ENCODE measurements around the gene STX18.
"Not testable (repeated sequence)": the region's sequence is repeated elsewhere in the genome, so short reads cannot be mapped to it uniquely, and the experiment has no call there.

Gene STX18

DNA sequence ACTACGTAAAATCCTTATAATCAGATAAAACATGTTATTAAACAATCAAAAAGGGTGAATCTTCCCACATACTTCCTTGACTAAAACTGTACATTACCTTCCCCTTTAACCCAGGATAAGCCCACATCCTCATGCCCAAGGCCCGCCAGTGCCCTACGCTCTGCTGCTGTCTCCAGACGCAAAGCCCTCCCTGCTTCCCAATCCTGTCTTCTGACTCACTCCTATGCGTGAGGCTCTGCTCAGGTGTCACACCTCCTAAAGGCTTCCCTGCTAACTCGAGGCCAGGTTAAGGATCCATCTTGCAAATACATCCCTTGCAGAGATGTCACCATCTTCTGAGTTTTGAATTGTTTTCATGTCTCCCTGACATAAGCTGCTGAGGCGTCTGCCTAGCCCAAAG lies 61.6 kb downstream of the STX18 start:
- no peak for DNase-seq

- DNase-seq, result no peak
Observed at GRCh38 chr4:4479366-4479765, 62.5 kb downstream of the STX18 start.

GRCh38 chr4:4477796-4478195 lies 64.1 kb downstream of the STX18 start:
- no peak for DNase-seq

GRCh38 chr4:4477391-4477790 lies 64.5 kb downstream of the STX18 start:
- no peak for DNase-seq

GRCh38 chr4:4474476-4474875 lies 67.4 kb downstream of the STX18 start:
- no peak for DNase-seq

DNA sequence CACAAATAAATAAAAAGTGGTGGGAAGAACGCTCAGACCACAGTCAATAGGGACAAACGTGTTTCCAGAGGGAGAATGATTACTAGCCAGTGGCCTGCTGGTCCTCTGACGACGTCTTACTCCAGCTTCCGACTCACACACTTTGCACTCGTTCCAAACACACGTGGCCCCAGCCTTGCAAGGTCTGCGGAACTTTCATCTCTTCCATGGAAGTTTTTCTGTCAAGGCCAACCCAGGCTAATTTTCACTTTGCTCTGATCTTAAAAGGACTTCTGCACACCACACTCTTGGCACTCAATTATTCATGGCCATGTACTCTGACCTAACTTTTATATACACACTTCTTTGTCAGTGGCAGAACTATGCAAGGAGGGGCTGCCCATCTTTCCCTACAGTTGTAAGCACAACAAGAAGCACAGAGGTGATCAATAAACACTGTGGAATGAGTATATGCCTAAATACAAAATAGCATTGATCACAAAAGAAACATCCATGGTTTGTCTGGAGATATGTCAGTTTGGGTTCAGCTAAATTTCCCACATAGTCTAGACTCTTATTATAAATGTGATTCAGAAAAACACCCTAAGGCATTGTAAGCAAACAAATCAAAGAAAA lies 69.4 kb downstream of the STX18 start:
- no peak for DNase-seq

GRCh38 chr4:4471195-4471594 lies 70.7 kb downstream of the STX18 start:
- DNase-seq, result no peak

DNA sequence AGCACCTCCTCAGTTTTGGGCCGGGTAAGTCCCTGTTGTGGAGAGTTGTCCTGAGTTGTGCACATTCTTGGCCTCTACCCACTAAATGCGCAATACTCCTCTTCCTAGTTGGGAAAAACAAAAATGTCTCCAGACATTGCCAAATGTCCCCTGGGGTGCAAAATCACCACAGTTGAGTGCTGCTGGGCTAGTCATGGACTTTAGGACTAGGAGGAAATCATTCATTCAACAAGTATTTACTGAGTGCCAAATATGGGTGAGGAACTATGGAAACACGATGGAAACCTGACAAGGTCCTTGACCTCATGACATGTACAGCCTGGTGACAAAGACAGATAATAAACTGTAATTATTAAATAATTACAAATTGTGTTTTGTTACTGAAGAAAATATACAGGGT lies 71.6 kb downstream of the STX18 start:
- DNase-seq, result no peak

DNA sequence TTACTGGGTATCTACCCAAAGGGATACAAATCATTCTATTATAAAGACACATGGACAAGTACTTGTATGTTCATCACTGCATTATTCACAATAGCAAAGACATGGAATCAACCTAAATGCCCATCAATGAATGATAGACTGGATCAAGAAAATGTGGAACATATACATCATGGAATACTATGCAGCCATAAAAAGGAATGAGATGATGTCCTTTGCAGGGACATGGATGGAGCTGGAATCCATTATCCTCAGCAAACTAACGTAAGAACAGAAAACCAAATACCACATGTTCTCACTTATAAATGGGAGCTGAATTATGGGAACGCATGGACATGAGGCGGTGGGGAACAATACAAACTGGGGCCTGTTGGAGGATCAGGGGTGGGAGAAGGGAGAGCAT lies 76.6 kb downstream of the STX18 start:
- not testable (repeated sequence) for DNase-seq

- no peak for DNase-seq
Observed at GRCh38 chr4:4462970-4463369, 78.9 kb downstream of the STX18 start.

DNA sequence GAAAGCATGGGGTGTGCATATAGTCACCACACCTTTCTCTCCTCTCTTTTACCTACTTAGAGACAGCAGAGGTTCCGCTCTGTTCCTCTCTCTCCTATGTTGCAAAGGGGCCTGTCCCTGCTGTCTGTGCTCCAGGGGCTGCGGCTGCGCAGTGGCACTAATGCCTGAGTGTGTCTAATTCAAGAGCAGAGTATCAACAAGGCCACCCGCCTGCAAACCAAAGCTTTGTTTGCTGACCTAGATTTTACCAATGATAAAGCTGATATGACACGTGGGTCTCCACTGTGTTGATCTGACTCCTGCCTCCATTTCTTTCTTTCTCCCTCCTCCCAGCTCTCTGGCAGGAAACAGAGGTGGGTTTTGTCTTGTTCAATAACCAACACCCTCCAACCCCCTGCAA lies 80.0 kb downstream of the STX18 start:
- DNase-seq, result no peak

GRCh38 chr4:4461178-4461577 lies 80.7 kb downstream of the STX18 start:
- no peak for DNase-seq

DNA sequence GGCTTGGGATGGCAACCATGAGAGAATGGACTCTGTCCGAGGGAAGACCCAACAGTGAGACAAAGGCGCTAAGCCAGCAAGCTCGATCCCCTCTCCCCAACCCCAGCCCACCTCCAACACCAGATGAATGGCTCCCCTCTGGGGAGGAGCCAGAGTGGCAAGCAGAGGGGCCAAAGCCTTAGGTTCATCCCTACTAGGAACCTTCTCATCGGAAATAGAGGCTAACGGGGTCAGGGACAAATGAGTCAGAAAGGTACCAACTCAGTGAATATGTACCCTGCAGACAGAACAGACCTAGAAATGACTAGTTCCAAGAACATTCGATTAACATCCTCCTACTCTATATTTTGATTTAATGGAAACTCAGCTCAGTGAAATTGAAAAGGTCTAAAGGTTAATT lies 81.1 kb downstream of the STX18 start:
- no peak for DNase-seq

DNA sequence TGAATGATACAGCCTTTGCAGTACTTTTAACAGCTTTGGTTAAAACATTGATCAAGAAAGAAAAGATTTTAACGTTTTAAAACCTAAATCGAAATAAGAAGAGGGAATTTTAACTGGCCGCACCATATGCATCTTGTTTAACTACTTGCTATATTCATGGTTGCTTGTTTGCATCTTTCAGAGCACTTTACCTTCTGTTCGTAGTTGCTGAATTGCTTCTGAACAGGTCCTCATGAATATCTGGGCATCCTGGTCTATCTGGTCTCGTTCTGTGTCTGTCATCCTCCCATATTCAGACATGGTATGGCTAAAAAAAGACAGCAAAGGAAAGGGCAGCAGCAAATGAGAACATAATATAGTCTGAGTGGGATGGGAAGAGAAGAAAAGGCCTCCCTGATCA lies 82.7 kb downstream of the STX18 start:
- no peak for DNase-seq

DNA sequence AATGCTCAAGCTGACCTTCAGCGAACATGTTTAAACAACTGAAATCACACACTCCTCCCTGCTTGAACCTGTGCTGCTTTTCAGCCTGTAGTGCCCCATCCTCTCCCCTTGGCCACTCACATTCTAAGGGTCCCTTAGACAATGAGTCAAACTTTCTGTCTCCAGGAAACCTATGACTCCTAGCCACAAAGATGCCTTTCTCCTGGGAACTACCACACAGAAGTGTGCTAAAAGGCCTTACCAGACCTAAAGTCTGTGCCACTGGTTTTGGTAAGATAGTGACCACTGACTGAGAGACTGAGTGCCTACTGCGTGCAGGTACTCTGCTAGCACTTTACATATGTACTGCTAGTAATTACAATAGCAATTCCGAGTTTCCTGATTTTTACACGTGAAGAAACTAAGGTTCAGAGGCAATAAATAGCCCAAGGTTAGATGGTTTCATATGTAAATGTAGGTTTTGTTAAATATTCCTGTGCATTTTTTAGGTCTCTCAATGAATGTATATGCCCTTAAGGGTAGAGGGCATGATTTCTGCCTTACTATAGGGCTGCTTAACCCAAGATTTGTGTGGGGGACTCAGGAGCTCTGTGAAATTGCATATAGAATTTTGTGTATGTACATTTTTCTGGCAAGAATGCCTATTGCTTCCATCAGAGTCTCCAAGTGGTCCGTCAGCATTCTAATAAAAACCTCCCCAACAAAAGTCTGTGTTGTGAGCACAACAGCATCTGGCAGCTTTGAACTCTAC lies 83.9 kb downstream of the STX18 start:
- no peak for DNase-seq

- no peak for DNase-seq
Observed at GRCh38 chr4:4456816-4457578, 84.9 kb downstream of the STX18 start.

DNA sequence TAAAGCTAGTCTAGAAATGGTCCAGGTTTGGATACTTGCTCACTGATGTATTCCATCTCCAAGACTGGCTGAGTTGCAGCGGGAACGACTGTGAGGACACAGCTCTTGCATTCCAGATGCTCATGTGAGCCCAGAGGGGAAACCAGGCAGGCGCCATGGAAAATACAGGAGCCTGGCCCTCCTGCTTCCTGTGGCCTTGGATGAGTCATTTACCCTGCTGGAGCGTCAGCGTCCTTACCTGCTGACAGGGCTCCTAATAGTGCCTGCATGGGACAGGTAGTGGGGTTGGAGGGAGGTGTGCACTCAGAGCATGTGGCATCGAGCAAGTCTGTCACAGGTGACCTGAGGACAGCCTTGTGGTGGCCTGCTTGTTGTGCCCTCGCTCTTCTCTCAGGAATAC lies 85.5 kb downstream of the STX18 start:
- DNase-seq, result no peak

DNA sequence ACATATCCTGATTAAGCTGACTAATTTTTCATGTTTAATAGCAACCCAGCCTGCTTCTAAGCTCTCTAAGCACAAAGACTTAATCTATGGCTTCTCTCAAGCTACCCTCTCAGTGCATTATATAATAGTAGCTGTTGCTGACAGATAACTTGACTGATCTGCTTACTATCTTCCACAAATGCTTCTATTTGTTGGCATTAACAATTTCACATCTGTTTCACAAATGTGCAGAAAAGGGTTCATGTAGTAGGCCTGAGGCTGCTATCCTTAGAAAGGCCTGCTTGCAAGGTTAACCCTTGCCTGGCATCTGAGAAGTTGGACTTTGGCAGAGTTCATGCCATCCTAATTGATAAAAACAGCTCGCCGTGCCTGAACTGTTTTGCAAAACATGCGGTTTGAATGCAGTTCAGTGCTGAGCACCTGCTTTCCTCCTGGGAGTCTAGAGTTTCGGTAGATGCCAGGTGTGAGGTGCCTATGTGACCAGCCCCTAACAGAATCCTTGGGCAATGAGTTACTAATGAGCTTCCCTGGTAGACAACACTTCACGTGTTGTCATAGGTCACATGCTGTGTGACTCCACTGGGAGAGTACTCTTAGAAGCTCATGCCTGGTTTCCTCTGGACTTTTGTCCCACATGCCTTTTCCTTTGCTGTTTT lies 86.5 kb downstream of the STX18 start:
- no peak for DNase-seq

DNA sequence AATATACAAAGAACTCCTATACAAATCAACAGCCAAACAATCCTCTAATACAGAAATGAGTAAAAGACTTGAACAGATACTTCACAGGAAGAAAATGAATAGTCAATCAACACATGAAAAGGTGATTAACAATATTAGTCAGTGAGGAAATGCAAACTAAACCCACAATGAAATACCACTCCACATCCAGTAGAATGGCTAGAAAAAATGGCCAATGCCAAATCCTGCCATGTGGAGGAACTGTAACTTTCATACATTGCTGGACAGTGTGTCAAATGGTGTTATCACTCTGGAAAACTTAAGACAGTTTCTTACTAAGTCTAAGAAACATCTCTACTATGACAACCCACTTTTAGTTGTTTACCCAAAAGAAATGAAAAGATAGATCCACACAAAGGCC lies 95.4 kb downstream of the STX18 start:
- DNase-seq, result no peak

DNA sequence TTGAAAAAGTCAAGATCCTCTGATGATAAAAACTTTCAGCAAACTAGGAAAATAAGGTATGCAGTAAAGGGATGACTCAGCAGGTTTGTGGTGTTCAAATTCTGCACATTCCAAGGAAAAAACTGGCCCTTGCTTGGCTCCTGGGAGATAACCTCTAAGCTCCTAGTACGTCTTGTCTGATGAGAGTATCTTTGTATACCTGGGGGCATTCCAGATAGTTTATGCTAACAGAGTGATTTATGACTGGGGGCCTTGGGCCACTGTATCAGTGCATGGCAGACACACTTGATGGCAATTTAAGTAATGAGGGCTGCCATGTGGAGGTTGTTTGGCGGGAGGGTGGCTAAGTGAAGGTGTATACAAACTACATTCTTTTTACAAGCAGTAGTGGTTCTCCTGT lies 98.0 kb downstream of the STX18 start:
- no peak for DNase-seq

DNA sequence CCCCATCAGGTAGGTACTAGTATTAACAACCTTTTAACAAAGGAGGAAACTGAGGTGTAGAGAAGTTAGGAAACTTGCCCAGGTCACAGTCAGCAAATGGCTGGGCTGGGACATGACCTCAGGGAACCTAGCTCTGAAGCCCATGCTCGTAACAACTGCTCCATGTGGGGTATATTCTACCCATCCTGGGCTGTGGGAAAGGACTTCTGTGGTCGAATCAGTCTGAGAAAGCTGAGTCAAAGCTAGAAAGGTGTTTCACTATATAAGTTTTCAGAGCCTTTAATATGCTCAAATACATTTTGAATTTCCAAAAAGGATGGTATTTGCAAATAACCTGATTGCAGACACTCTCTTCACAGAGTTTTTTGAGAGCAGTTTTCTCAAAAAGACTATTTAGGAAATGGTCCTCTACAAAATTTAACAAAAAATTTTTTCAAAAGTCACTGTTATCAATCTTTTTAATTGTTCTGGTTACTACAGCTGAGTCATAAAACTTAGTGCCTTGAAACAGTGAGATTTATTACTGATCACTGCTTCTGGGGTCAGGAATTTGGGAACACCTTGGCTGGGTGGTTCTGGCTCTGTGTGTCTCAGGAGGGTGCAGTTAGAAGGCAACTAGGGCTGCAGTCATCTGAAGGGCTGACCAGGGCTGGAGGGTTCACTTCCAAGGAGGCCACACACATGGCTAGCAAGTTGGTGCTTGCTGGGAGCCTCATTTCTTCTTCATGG lies 101.4 kb downstream of the STX18 start:
- DNase-seq, result no peak

DNA sequence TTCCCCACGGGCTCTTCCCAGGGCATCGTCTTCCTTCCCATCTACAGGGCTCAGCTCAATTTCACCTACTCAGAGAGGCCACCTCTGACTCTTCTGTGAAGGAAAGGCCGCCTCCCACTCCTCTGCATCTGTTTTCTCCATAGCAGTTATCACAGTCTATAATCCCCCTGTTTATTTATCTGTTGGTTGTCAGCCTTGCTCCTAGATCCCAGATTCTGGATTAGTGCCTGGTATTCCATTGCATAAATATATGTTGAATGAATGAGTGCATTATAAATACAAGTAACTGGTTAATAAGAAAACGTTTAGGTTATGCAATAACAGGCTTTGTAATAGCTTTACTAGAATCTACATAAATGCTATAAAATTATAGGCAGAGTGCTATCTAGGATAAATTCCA lies 102.1 kb downstream of the STX18 start:
- no peak for DNase-seq

All from right kidney (tissue), 1 donor.